ENCODE results near the gene SARS1.

DNA sequence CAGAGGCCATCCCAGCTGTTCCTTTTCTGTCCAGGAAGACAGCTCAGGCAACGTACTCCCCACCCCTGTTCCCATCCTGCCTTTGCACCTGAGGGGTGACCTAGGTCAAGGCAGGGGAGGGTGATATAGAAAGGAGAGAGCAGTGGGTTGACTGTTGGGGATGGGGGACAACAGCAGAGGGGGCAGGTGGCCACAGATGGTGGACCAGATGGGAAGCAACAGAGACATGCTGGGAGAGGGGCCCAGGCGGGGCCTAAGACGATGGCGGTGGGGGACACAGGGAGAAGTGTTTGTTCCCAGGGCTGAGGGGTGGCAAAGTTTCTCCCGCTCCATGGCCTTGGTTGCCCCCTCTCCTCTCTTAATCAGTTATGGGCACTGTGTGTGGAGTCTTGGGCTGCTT, 42.0 kb downstream of the SARS1 start:
- TF ChIP-seq, protein P1, sequence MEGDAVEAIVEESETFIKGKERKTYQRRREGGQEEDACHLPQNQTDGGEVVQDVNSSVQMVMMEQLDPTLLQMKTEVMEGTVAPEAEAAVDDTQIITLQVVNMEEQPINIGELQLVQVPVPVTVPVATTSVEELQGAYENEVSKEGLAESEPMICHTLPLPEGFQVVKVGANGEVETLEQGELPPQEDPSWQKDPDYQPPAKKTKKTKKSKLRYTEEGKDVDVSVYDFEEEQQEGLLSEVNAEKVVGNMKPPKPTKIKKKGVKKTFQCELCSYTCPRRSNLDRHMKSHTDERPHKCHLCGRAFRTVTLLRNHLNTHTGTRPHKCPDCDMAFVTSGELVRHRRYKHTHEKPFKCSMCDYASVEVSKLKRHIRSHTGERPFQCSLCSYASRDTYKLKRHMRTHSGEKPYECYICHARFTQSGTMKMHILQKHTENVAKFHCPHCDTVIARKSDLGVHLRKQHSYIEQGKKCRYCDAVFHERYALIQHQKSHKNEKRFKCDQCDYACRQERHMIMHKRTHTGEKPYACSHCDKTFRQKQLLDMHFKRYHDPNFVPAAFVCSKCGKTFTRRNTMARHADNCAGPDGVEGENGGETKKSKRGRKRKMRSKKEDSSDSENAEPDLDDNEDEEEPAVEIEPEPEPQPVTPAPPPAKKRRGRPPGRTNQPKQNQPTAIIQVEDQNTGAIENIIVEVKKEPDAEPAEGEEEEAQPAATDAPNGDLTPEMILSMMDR (IDR thresholded peaks at IDR 0.05) = no peak
- no peak for TF ChIP-seq POLR2A (IDR thresholded peaks at IDR 0.05)

All from esophagus squamous epithelium (tissue), 4 donors.